ENCODE results near the gene BPIFB6.

The BPIFB6 gene

DNA sequence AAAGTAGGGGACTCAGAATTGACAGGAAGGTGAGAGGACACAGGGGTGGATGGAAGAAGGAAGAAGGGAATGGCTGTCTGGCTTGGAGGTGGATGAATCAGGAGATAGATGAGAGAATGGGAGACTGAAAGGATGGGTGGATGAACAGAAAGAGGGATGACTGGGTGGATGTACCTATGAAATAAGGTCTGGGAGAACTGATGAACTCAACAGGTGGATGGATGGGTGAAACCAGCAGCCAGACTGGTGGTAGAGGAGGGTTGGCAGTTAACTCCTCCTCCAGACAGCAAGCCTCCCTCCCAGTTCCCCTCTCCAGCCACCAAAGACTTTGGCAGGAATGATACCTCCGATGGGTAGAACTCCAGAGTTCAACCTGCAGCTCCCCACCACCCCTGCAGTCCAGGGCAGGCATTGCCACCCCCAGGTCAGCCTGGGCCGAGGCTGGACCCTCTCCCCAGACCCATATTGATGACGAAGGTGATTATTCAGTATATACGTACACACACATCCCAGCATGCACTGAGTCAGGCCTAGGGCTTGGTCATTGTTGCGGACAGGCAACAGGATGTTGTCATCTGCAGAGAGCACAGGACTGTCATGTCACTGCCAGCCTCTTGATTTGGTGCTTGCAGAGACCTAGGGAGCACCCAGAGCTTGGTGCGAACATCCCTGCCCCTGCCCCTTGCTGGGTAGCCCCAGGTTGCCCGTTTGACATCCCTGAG is 29.2 kb upstream of the BPIFB6 start:
- H3K4me3 ChIP-seq (ENCODE audit: low read depth, low read length), result no peak overlapping the region
- TF ChIP-seq, protein P1, sequence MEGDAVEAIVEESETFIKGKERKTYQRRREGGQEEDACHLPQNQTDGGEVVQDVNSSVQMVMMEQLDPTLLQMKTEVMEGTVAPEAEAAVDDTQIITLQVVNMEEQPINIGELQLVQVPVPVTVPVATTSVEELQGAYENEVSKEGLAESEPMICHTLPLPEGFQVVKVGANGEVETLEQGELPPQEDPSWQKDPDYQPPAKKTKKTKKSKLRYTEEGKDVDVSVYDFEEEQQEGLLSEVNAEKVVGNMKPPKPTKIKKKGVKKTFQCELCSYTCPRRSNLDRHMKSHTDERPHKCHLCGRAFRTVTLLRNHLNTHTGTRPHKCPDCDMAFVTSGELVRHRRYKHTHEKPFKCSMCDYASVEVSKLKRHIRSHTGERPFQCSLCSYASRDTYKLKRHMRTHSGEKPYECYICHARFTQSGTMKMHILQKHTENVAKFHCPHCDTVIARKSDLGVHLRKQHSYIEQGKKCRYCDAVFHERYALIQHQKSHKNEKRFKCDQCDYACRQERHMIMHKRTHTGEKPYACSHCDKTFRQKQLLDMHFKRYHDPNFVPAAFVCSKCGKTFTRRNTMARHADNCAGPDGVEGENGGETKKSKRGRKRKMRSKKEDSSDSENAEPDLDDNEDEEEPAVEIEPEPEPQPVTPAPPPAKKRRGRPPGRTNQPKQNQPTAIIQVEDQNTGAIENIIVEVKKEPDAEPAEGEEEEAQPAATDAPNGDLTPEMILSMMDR (IDR thresholded peaks at IDR 0.05; ENCODE audit: low read depth, low read length, missing control alignments), result no peak
- DNase-seq (ENCODE audit: low read depth), result no peak

DNA sequence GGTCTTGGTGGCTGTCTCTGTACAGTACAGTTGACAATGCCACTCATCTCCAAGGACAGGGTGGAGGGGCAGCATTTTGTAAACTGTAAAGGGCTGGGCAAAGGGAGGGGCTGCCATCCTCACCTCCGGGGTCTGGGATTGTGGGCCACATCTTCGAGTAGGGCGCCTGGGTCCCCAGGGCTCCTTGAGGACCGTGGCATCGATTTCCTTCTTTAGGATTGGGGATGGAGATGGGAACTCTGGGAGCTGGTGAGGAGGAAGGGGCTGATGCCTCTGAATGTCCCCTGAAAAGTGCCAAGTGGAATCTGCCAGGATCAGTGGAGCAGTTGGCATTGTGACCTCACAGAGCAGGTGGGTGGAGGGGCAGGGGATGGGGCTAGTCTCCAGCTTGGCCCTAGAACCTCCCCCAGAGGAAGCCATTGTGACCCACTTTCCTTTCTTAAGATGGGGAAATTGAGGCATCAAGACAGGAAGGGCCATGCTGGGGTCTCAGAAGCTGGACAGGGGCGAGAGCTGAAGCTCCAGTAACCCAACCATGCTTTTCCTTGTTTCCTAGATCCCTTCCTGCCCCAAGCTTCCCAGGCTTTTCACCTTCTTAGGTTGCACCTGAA is 27.2 kb upstream of the BPIFB6 start, which contains the start of gene SUN5:
Gene SUN5, minus strand, starts transcription at position 293 of the 611 bp plus-strand sequence. Its CDS starts 93 bp downstream, at position 200.
- no peak for DNase-seq (ENCODE audit: low read depth)
- TF ChIP-seq, protein P1 (IDR thresholded peaks at IDR 0.05; ENCODE audit: low read depth, low read length, missing control alignments), result no peak

DNA sequence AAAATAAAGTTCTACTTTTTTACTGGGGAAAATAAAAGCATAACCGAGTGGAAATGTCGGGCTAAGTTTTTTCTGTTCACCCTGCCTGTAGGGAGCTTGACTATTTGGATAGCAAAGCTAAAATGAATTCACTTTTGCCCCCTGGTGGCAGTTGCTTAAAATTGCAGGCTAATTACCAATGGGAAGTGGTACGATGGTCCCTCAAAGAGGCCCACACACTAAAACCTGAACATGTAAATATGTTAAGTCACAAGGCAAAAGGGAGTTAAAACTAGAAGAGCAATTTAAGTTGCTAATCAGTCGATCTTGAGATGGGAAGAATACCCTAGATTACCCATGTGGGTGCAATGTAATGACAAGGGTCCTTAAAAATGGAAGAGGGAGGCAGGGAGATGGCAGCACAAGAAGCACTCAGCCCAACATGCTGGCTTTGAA is 26.3 kb upstream of the BPIFB6 start:
- TF ChIP-seq, protein P1 (IDR thresholded peaks at IDR 0.05; ENCODE audit: low read depth, low read length, missing control alignments), result peak; percentile 64
- no peak overlapping the region for H3K4me3 ChIP-seq (ENCODE audit: low read depth, low read length)
- DNase-seq (ENCODE audit: low read depth), result no peak

More for the DNA sequence above, 27.2 kb upstream of the BPIFB6 start, which contains the start of gene SUN5:
- no peak within 1 kb of the TSS for H3K4me3 ChIP-seq (ENCODE audit: low read depth, low read length)

DNA sequence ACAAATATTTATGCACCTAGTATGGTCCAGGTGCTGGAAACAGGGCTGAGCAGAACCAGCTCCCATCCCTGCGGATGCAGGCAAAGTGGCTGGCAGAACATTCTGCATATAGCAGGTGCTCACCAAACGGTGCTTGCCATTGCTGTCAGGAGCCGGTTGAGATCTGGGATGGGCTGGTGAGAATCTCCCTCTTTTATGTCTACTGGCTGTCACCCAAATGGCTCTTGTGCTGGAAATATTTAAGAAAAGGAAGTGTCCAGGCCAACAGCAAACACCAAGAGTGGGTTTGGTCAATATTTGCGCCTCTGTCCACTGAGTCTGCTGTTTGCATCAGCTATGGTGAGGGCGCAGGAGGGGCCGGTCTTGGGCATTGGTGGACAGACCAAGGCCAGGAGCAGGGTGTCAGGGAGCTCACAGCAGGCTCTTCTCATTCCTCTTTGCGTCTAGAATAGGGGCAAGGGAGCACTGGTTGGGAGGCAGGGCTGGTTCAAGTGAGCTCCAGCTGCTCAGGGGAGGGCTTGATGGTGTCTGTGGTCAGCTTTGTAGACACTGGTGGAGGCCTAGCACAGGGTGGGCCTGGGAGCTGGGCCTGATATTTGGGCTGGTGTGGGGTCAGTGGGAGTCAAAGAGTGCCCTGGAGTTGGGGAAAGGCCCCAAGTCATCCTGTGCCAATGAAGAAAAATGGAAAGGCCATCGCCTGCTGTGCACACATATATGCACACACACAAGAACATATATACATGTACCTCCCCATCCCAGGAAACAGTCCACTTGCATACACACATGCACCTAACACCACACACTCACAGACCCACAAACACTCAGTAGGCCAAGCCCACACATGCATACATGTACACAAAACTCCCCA is 25.3 kb upstream of the BPIFB6 start:
- TF ChIP-seq, protein P1 (IDR thresholded peaks at IDR 0.05; ENCODE audit: low read depth, low read length, missing control alignments), result no peak
- H3K4me3 ChIP-seq (ENCODE audit: low read depth, low read length), result no peak overlapping the region
- no peak for DNase-seq (ENCODE audit: low read depth)

DNA sequence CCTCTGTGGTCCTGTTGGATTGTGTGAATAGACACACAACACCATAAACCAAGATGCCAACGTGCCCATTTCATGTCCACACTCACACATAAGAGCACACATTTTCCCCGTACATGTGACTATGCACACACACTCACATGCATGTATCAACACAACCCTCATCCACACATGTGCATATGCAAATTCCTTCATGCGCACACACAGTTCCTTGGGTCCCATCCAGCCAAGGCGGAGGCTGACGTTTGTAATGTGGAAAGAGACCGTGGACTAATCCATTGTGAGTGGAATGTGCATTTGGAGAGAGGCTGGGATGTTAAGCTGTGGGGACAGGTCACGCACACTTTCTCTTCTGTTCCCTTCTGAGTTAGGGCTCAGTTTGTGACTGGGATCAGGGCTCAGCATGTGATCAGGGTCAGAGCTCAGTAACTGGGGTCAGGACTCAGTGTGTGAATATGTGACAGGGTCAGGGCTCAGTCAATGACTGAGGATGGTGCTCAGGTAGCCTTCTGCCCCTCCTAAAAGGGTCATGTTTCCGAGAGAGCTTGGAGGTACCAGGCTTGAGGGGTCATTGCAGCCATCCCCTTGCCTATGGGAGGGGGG is 24.6 kb upstream of the BPIFB6 start:
- no peak overlapping the region for H3K4me3 ChIP-seq (ENCODE audit: low read depth, low read length)
- TF ChIP-seq, protein P1 (IDR thresholded peaks at IDR 0.05; ENCODE audit: low read depth, low read length, missing control alignments), result no peak
- no peak for DNase-seq (ENCODE audit: low read depth)

Data from GM12864 (cell line).